HG02943 (cell line): ENCODE data around the gene COL8A2.
"Not testable (repeated sequence)": the region's sequence is repeated elsewhere in the genome, so short reads cannot be mapped to it uniquely, and the experiment has no call there.

Experiments
- ATAC-seq: cut with Tn5 transposase; IDR thresholded peaks from one replicate; pipeline ENCODE4 v1.9.1; 2021; ENCODE audit warnings: mild to moderate bottlenecking, low read depth, moderate library complexity; ENCODE audit not compliant: unreplicated experiment

The COL8A2 gene

GRCh38 chr1:36125129-36125991 lies at the start of gene COL8A2:
Gene COL8A2, minus strand, starts transcription at chr1:36125222. Its CDS starts 24,980 bp downstream, at chr1:36100242.
- no peak for ATAC-seq

- no peak for ATAC-seq
Observed at GRCh38 chr1:36174713-36175112, 49.7 kb upstream of the COL8A2 start.

GRCh38 chr1:36172983-36173382 lies 48.0 kb upstream of the COL8A2 start:
- ATAC-seq = no peak

GRCh38 chr1:36172017-36172747 lies 47.2 kb upstream of the COL8A2 start:
- ATAC-seq = no peak

GRCh38 chr1:36170643-36171412 lies 45.8 kb upstream of the COL8A2 start:
- ATAC-seq = no peak

- no peak for ATAC-seq
Observed at GRCh38 chr1:36168514-36168913, 43.5 kb upstream of the COL8A2 start.

GRCh38 chr1:36166938-36167905 lies 42.2 kb upstream of the COL8A2 start:
- ATAC-seq = no peak

GRCh38 chr1:36166136-36166535 lies 41.1 kb upstream of the COL8A2 start:
- ATAC-seq = no peak

- no peak for ATAC-seq
Observed at GRCh38 chr1:36165145-36165544, 40.1 kb upstream of the COL8A2 start.

- ATAC-seq = no peak
Observed at GRCh38 chr1:36164361-36164760, 39.3 kb upstream of the COL8A2 start.

- ATAC-seq = no peak
Observed at GRCh38 chr1:36163426-36163825, 38.4 kb upstream of the COL8A2 start.

GRCh38 chr1:36162680-36163239 lies 37.7 kb upstream of the COL8A2 start:
- no peak for ATAC-seq

- no peak for ATAC-seq
Observed at GRCh38 chr1:36161641-36162531, 36.9 kb upstream of the COL8A2 start.

GRCh38 chr1:36160949-36161485 lies 36.0 kb upstream of the COL8A2 start:
- ATAC-seq = no peak

GRCh38 chr1:36160388-36160948 lies 35.4 kb upstream of the COL8A2 start:
- no peak for ATAC-seq

- ATAC-seq = no peak
Observed at GRCh38 chr1:36159614-36160387, 34.8 kb upstream of the COL8A2 start.

GRCh38 chr1:36158827-36159252 lies 33.8 kb upstream of the COL8A2 start:
- ATAC-seq = not testable (repeated sequence)
